Nephron (organoid): ENCODE measurements around the gene RGS1.

Source experiments
- H3K27ac Mint-ChIP-seq, 3 experiments: 2 replicates each; pipeline ENCODE4 v1.8.0; 2020; ENCODE audit warnings: mixed read lengths in 3 of 3, mild to moderate bottlenecking in 2 of 3, moderate library complexity in 1 of 3
- H3K27me3 Mint-ChIP-seq: 2 replicates; pipeline ENCODE4 v1.8.0; 2021; ENCODE audit warnings: low read depth, mild to moderate bottlenecking, moderate library complexity, mixed read lengths
- H3K36me3 Mint-ChIP-seq: 2 replicates; pipeline ENCODE4 v1.8.0; 2020; ENCODE audit warnings: low read depth, mixed read lengths
- H3K4me1 Mint-ChIP-seq: 2 replicates; pipeline ENCODE4 v1.8.0; 2020; ENCODE audit warnings: mixed read lengths
- H3K4me3 Mint-ChIP-seq, 3 experiments: 2 replicates each; pipeline ENCODE4 v1.8.0; 2020; ENCODE audit warnings: mild to moderate bottlenecking in 3 of 3, mixed read lengths in 3 of 3, moderate library complexity in 2 of 3
- H3K9me3 Mint-ChIP-seq: 2 replicates; pipeline ENCODE4 v1.8.0; 2020; ENCODE audit warnings: mixed read lengths
- TF ChIP-seq, protein P1 (sequence below), 3 experiments: fragments of 200-600 bp; sonication (generic); IDR thresholded peaks; one replicate each; pipeline ENCODE4 v1.5.0; 2021; ENCODE audit warnings: antibody characterized with exemption in 3 of 3; ENCODE audit not compliant: unreplicated experiment in 3 of 3

RGS1 gene

DNA sequence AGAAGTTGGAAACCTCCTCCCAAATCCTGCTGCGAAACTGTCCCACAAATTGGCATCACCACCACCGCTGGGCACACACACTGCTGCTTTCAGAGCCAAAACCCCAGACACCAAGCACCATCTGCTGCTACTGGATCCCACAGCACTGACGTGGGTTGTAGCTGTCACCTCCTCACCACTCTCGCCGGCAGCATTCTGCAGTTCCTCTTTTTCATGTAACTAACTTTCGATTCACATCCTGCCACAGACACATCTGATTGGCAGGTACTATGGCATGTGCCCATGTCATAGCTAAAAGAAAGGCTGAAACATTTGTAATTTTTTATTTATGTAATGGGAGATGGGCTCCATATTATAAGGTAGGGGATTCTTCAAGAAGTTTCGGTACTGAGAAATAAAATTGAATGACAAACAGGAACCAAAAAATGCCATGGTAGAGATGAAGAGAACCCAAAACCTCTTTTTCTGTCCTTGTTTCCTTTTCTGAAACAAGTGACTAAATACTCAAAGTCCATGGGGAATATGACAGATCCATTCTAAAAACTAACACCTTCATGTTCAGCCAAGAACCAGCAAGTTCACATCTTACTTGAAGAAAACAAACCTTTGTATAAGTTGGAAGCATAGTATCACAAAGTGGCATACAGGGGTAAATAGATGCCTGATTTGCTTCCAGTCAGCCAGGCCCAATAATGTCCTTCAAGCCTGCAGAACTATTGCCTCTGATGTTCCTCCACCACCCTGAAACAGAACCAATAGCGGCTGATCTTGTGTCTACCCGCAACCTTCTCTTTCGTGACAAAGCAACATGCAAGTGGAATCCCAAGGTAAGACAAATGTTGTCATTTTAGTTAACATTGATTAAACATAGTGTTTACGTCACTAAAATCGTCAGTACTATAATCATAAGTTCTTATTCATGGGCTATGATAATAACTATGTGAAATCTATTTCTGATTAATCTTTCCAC is 33.8 kb downstream of the RGS1 start:
- Mint-ChIP-seq H3K27me3 (no peaks in the 10 kb centered on the region), H3K27ac (no peak overlapping the region), H3K4me3 (no peak overlapping the region), H3K36me3 (no peaks in the 10 kb centered on the region), H3K4me1 (peaks cover 4% of the 10 kb centered on the region), H3K9me3 (no peaks in the 10 kb centered on the region)
- TF ChIP-seq, protein P1, sequence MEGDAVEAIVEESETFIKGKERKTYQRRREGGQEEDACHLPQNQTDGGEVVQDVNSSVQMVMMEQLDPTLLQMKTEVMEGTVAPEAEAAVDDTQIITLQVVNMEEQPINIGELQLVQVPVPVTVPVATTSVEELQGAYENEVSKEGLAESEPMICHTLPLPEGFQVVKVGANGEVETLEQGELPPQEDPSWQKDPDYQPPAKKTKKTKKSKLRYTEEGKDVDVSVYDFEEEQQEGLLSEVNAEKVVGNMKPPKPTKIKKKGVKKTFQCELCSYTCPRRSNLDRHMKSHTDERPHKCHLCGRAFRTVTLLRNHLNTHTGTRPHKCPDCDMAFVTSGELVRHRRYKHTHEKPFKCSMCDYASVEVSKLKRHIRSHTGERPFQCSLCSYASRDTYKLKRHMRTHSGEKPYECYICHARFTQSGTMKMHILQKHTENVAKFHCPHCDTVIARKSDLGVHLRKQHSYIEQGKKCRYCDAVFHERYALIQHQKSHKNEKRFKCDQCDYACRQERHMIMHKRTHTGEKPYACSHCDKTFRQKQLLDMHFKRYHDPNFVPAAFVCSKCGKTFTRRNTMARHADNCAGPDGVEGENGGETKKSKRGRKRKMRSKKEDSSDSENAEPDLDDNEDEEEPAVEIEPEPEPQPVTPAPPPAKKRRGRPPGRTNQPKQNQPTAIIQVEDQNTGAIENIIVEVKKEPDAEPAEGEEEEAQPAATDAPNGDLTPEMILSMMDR (IDR thresholded peaks at IDR 0.05; ENCODE audit: unreplicated experiment in 3 of 3), result no peak

DNA sequence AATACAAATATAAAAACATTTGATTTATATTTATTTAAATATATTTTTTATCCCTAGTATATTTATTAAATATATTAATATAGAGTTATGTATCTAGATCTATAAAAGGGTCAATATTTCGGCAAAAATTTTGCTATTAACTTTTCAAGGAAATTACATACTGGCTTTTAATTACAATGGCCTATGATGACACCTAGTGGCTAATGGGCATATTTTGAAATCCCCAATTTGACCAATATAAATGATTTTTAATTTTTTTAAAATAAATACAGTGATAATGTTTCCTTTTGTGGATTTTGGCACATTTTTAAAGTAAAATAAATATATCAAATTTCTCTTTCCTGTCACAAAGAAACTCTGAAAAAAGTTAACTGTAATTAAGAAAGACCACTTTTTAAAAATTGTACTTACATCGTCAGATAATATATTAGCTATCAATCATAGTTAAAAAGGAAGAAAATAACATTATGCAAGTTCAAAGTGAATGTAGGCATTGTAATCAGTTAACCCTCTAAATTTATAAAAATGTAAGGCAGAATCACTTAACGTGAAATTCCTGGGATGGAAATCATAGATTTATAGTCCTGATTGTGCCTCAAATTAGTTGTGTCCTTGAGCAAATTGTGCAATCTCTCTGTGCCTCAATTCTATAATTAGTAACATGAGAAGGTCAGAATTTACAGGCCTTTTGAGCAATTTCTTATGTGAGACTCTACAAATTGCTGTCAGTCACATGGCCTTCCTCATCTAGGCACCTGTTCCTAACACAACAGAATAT is 34.7 kb downstream of the RGS1 start:
- H3K36me3 Mint-ChIP-seq, result no peaks in the 10 kb centered on the region
- H3K27ac Mint-ChIP-seq, result no peak overlapping the region
- TF ChIP-seq, protein P1 (IDR thresholded peaks at IDR 0.05; ENCODE audit: unreplicated experiment in 3 of 3), result peak; percentile 58 to 73 (median 63)
- no peak overlapping the region for H3K4me3 Mint-ChIP-seq
- no peaks in the 10 kb centered on the region for H3K9me3 Mint-ChIP-seq
- no peaks in the 10 kb centered on the region for H3K27me3 Mint-ChIP-seq
- H3K4me1 Mint-ChIP-seq, result no peaks in the 10 kb centered on the region

DNA sequence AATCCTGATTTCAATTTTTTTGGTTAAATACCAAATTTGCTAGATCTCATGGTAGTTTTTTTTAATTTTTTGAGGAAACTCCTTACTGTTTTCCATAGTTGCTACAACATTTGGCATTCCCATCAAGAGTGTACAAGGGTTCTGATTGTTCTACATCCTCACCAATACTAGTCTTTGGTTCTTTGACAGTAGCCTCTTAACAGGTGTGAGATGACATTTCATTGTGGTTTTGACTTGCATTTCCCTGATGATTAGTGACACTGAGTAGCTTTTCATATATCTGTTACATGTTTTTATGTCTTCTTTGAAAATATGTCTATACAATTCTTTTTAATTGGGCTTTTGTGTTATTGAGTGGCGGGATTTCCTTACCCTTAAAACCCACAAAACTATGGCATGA is 39.5 kb downstream of the RGS1 start:
- TF ChIP-seq, protein P1 (IDR thresholded peaks at IDR 0.05; ENCODE audit: unreplicated experiment in 3 of 3), result no peak
- H3K36me3 Mint-ChIP-seq, result no peaks in the 10 kb centered on the region
- no peaks in the 10 kb centered on the region for H3K9me3 Mint-ChIP-seq
- no peak overlapping the region for H3K27ac Mint-ChIP-seq
- no peaks in the 10 kb centered on the region for H3K27me3 Mint-ChIP-seq
- H3K4me1 Mint-ChIP-seq, result no peaks in the 10 kb centered on the region
- no peak overlapping the region for H3K4me3 Mint-ChIP-seq

DNA sequence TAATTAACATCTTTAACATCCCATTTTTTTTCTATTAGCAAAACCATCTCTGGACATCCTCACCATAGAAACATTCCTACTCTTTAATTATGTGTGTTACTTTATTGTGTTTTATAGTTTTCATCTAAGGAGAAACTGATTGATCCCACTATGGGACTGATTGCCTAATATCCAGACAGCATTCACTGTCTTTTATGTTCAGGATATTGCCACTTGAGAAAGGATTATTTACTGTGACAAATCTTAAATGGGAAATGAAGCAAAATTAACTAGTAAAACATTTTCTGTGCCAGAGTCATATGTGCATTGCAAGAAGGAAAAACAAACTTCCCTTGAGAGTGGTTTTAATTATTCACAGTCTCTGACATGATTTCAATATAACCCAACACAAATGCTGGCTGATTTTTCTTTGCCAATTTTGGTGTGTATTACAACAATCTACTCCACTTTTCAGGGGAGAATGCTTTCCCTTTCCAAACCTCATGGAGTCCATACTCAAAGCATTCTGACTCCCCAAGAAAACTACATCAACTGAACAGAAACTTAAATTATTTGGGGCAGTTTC is 44.6 kb downstream of the RGS1 start:
- TF ChIP-seq, protein P1 (IDR thresholded peaks at IDR 0.05; ENCODE audit: unreplicated experiment in 3 of 3), result no peak
- H3K27ac Mint-ChIP-seq, result no peak overlapping the region
- H3K4me3 Mint-ChIP-seq, result no peak overlapping the region
- H3K36me3 Mint-ChIP-seq, result no peaks in the 10 kb centered on the region
- H3K27me3 Mint-ChIP-seq, result no peaks in the 10 kb centered on the region
- H3K4me1 Mint-ChIP-seq, result no peaks in the 10 kb centered on the region
- H3K9me3 Mint-ChIP-seq, result peaks cover 9% of the 10 kb centered on the region

DNA sequence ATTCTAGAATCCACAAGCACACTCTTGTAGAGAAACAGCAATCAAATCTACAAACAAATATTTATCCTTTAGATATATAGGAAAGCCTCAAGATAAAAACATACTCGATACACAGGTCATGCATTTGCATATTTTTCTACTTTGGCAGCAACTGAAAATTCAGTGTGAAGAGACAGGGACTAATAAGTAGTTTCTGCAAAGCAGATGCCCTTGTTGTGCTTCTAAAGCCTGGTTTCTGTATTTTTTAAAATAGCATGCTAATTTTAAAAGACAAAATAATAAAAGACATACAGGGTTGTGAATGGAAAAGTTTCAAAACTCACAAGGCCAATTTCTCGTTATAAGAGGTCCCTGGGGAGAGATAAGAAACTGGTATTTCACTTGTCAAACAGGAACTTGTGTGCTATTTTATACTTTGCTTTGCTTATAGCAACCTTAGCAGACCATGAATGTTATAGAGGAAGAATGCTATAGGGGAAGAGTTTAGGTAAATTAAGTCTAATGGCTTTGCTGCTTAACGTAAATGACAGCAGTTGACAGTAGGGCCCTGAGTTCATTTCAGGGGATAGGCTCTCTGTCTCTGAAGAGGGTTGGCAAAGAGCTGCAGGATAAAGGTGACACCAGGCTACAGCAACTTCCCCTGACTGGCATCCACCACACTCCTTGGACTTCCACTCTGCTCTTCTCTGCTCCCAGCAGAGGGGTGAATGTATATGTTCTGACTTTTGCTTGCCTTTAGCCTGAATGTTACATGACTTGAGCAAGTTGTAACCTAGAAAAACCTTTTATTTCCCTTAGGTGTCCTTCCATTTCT is 51.0 kb downstream of the RGS1 start:
- Mint-ChIP-seq H3K4me1 (no peaks in the 10 kb centered on the region), H3K4me3 (no peak overlapping the region), H3K36me3 (no peaks in the 10 kb centered on the region), H3K27ac (no peak overlapping the region), H3K27me3 (no peaks in the 10 kb centered on the region), H3K9me3 (peaks cover 6% of the 10 kb centered on the region)
- TF ChIP-seq, protein P1 (IDR thresholded peaks at IDR 0.05; ENCODE audit: unreplicated experiment in 3 of 3), result no peak
